HEK293 (cell line): ENCODE measurements around the gene CSRNP2.

Experiments used
- CTCF ChIA-PET: fragments of 350-600 bp; formaldehyde crosslinking; extraction: SDS; loops from one replicate; lab custom pipeline; 2021; ENCODE audit warnings: antibody characterized with exemption; lab: Yijun Ruan, JAX
- POLR2A ChIA-PET: fragments of 300-600 bp; formaldehyde crosslinking; extraction: SDS; loops from one replicate; lab custom pipeline; 2020; ENCODE audit warnings: antibody characterized with exemption, inconsistent platforms; lab: Yijun Ruan, JAX
- H3K27ac ChIP-seq: fragments of 200-500 bp; sonication (Bioruptor generic); 2 replicates; pipeline ENCODE4 v1.5.1; 2014; ENCODE audit warnings: low read depth, low read length, control low read depth, inconsistent platforms; ENCODE audit errors: extremely low read depth
- H3K36me3 ChIP-seq, 2 experiments: fragments of 200-500 bp in 1 of 2; sonication (Bioruptor generic) in 1 of 2; 1 replicate in 1 of 2; 2 replicates in 1 of 2; pipeline ENCODE4 v1.5.1; 2014 to 2017; ENCODE audit warnings: inconsistent platforms in 2 of 2, low read length in 2 of 2; ENCODE audit not compliant: control insufficient read depth in 2 of 2, insufficient read depth in 1 of 2
- H3K4me1 ChIP-seq: fragments of 200-500 bp; sonication (Bioruptor generic); 2 replicates; pipeline ENCODE4 v1.5.1; 2014; ENCODE audit warnings: mild to moderate bottlenecking, low read length, inconsistent platforms; ENCODE audit not compliant: control insufficient read depth, insufficient read depth
- H3K4me3 ChIP-seq: 2 replicates; pipeline ENCODE4 v1.5.1; 2011; ENCODE audit warnings: low read depth, mild to moderate bottlenecking, control low read depth, low read length, moderate library complexity
- H3K9me3 ChIP-seq: fragments of 200-500 bp; sonication (Bioruptor generic); 2 replicates; pipeline ENCODE4 v1.5.1; 2014; ENCODE audit warnings: low read depth, low read length, inconsistent platforms; ENCODE audit not compliant: control insufficient read depth, insufficient read depth
- PRDM4 ChIP-seq: fragments of 450-650 bp; formaldehyde crosslinking; IDR thresholded peaks from 2 replicates; pipeline ENCODE4 v1.5.1; 2017; ENCODE audit warnings: missing biosample characterization, missing genetic modification characterization
- SP3 ChIP-seq: fragments of 450-650 bp; formaldehyde crosslinking; IDR thresholded peaks from 2 replicates; pipeline ENCODE4 v1.5.1; 2016; ENCODE audit warnings: missing biosample characterization, missing genetic modification characterization
- ZNF114 ChIP-seq: fragments of 450-650 bp; formaldehyde crosslinking; IDR thresholded peaks from 2 replicates; pipeline ENCODE4 v1.5.0; 2017; ENCODE audit warnings: missing biosample characterization, missing genetic modification characterization
- ZNF121 ChIP-seq: fragments of 450-650 bp; formaldehyde crosslinking; IDR thresholded peaks from 2 replicates; pipeline ENCODE4 v1.5.1; 2016; ENCODE audit warnings: missing biosample characterization, missing genetic modification characterization
- ZNF133 ChIP-seq: fragments of 450-650 bp; formaldehyde crosslinking; IDR thresholded peaks from 2 replicates; pipeline ENCODE4 v1.5.1; 2016; ENCODE audit warnings: missing biosample characterization, missing genetic modification characterization
- ZNF211 ChIP-seq: fragments of 450-650 bp; formaldehyde crosslinking; IDR thresholded peaks from 2 replicates; pipeline ENCODE4 v1.5.1; 2016; ENCODE audit warnings: low read depth, missing biosample characterization, missing genetic modification characterization
- ZNF248 ChIP-seq: fragments of 450-650 bp; formaldehyde crosslinking; IDR thresholded peaks from 2 replicates; pipeline ENCODE4 v1.5.1; 2017; ENCODE audit warnings: missing biosample characterization, missing genetic modification characterization
- ZNF292 ChIP-seq: fragments of 450-650 bp; formaldehyde crosslinking; IDR thresholded peaks from 2 replicates; pipeline ENCODE4 v1.5.1; 2016; ENCODE audit warnings: low read depth, missing biosample characterization, missing genetic modification characterization, borderline replicate concordance
- ZNF391 ChIP-seq: fragments of 450-650 bp; formaldehyde crosslinking; IDR thresholded peaks from 2 replicates; pipeline ENCODE4 v1.5.1; 2016; ENCODE audit warnings: low read depth, missing biosample characterization, missing genetic modification characterization, borderline replicate concordance
- ZNF423 ChIP-seq: fragments of 450-650 bp; formaldehyde crosslinking; IDR thresholded peaks from 2 replicates; pipeline ENCODE4 v1.5.1; 2016; ENCODE audit warnings: missing biosample characterization, missing genetic modification characterization
- ZNF426 ChIP-seq: fragments of 450-650 bp; formaldehyde crosslinking; IDR thresholded peaks from 2 replicates; pipeline ENCODE4 v1.5.1; 2017; ENCODE audit warnings: missing biosample characterization, missing genetic modification characterization, mild to moderate bottlenecking, inconsistent platforms, moderate library complexity
- ZNF501 ChIP-seq: fragments of 450-650 bp; formaldehyde crosslinking; IDR thresholded peaks from 2 replicates; pipeline ENCODE4 v1.5.1; 2016; ENCODE audit warnings: missing biosample characterization, missing genetic modification characterization
- ZNF514 ChIP-seq: fragments of 450-650 bp; formaldehyde crosslinking; IDR thresholded peaks from 2 replicates; pipeline ENCODE4 v1.5.1; 2016; ENCODE audit warnings: missing biosample characterization, missing genetic modification characterization
- ZNF529 ChIP-seq: fragments of 450-650 bp; formaldehyde crosslinking; IDR thresholded peaks from 2 replicates; pipeline ENCODE4 v1.5.1; 2017; ENCODE audit warnings: missing genetic modification characterization, missing biosample characterization; ENCODE audit not compliant: insufficient replicate concordance
- ZNF621 ChIP-seq: fragments of 450-650 bp; formaldehyde crosslinking; IDR thresholded peaks from 2 replicates; pipeline ENCODE4 v1.5.1; 2017; ENCODE audit warnings: missing biosample characterization, missing genetic modification characterization
- ZNF624 ChIP-seq: fragments of 450-650 bp; formaldehyde crosslinking; IDR thresholded peaks from 2 replicates; pipeline ENCODE4 v1.5.1; 2017; ENCODE audit warnings: missing biosample characterization, missing genetic modification characterization
- ZNF677 ChIP-seq: fragments of 450-650 bp; IDR thresholded peaks from 2 replicates; pipeline ENCODE4 v1.5.0; 2018; ENCODE audit warnings: missing biosample characterization, mild to moderate bottlenecking, missing genetic modification characterization, moderate library complexity
- ZNF777 ChIP-seq: fragments of 450-650 bp; formaldehyde crosslinking; IDR thresholded peaks from 2 replicates; pipeline ENCODE4 v1.5.1; 2017; ENCODE audit warnings: missing biosample characterization, missing genetic modification characterization, borderline replicate concordance
- ZNF791 ChIP-seq: fragments of 450-650 bp; formaldehyde crosslinking; IDR thresholded peaks from 2 replicates; pipeline ENCODE4 v1.5.1; 2016; ENCODE audit warnings: missing biosample characterization, missing genetic modification characterization
- TF ChIP-seq, protein P1 (sequence below): fragments of 450-650 bp; formaldehyde crosslinking; IDR thresholded peaks from 2 replicates; pipeline ENCODE4 v1.5.1; 2016; ENCODE audit warnings: missing biosample characterization, missing genetic modification characterization
- TF ChIP-seq, protein P2 (sequence below): fragments of 450-650 bp; formaldehyde crosslinking; IDR thresholded peaks from 2 replicates; pipeline ENCODE4 v1.5.1; 2016; ENCODE audit warnings: missing biosample characterization, missing genetic modification characterization

Gene CSRNP2

DNA sequence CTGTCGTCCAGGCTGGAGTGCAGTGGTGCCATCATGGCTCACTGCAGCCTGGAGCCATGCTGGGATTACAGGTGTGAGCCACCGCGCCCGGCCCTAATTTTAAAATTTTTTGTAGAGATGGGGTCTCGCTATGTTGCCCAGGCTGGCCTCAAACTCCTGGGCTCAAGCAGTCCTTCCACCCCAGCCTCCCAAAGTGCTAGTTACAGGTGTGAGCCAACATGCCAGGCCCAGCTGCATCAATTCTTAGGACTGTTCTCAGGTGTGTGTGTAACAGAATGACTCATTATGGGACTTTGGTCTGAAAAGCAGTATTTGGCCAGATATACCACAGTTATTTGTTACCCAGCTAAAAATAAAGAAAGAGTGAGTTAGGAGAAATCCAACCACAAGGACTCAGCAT is 17.9 kb downstream of the CSRNP2 start:
- Histone ChIP-seq H3K9me3 (no peaks in the 10 kb centered on the region), H3K27ac (no peak overlapping the region), H3K4me1 (no peaks in the 10 kb centered on the region), H3K36me3 (peaks cover 26 to 83% of the 10 kb centered on the region in 2 experiments), H3K4me3 (no peak overlapping the region)
- TF ChIP-seq ZNF121 (tag by site-specific recombination): peak; percentile 88
- TF ChIP-seq ZNF211 (tag by site-specific recombination): no peak
- no peak for TF ChIP-seq ZNF621 (tag by site-specific recombination)
- no peak for TF ChIP-seq ZNF391
- no peak for TF ChIP-seq ZNF292 (tag by site-specific recombination)
- no peak for TF ChIP-seq ZNF514
- no peak for TF ChIP-seq ZNF248
- CTCF ChIA-PET: interaction anchor here (0.9 kb wide), 1 partner anchor 276 kb away, joined by 3 read pairs; no protein-coding TSS in a partner anchor
- POLR2A ChIA-PET: no interaction called here

DNA sequence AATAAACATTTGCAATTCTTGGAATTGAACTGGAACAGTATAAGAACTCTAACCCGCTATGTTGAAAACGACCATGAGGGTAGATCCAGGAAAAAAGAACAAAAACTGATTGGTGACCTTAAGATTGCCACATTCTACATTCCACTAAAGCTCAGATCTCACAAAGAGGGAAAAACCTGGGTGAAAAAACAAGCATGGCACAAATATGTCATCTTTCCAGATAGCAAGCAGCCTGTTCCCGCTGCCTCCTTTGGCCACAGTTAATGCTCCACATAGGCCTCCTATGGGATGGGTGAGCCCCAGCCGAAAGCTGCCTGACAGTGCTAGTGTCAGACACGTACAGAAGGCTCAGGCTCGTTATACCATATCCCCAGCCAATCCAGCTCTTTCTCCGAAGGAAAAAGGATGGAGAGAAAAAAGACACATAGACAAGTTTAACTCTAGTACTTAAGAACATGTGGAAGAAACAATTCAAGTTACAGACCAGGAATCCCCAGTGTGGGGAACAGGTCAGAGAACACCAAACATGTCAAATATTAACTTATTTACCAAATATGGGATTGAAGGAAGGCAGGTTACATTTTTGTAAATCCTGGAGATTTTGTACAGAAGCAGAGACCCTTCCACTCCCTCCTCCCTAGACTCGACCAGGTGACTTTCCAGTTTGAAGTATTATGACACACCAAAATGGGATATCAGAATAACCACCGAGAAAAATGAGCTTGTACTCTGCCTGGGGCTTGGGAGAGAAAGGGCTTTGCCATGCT is 20.6 kb downstream of the CSRNP2 start:
- no peak overlapping the region for H3K4me3 ChIP-seq
- TF ChIP-seq ZNF133 (tag by site-specific recombination): no peak
- TF ChIP-seq ZNF114 (tag by site-specific recombination): no peak
- no peak for TF ChIP-seq ZNF501 (tag by site-specific recombination)
- TF ChIP-seq ZNF514: no peak
- no peak for TF ChIP-seq ZNF791 (tag by site-specific recombination)
- TF ChIP-seq SP3: no peak
- TF ChIP-seq ZNF529 (tag by site-specific recombination): no peak
- no peak for TF ChIP-seq ZNF426 (tag by site-specific recombination)
- TF ChIP-seq, protein P1, sequence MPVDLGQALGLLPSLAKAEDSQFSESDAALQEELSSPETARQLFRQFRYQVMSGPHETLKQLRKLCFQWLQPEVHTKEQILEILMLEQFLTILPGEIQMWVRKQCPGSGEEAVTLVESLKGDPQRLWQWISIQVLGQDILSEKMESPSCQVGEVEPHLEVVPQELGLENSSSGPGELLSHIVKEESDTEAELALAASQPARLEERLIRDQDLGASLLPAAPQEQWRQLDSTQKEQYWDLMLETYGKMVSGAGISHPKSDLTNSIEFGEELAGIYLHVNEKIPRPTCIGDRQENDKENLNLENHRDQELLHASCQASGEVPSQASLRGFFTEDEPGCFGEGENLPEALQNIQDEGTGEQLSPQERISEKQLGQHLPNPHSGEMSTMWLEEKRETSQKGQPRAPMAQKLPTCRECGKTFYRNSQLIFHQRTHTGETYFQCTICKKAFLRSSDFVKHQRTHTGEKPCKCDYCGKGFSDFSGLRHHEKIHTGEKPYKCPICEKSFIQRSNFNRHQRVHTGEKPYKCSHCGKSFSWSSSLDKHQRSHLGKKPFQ (tag by site-specific recombination): no peak
- TF ChIP-seq, protein P2, sequence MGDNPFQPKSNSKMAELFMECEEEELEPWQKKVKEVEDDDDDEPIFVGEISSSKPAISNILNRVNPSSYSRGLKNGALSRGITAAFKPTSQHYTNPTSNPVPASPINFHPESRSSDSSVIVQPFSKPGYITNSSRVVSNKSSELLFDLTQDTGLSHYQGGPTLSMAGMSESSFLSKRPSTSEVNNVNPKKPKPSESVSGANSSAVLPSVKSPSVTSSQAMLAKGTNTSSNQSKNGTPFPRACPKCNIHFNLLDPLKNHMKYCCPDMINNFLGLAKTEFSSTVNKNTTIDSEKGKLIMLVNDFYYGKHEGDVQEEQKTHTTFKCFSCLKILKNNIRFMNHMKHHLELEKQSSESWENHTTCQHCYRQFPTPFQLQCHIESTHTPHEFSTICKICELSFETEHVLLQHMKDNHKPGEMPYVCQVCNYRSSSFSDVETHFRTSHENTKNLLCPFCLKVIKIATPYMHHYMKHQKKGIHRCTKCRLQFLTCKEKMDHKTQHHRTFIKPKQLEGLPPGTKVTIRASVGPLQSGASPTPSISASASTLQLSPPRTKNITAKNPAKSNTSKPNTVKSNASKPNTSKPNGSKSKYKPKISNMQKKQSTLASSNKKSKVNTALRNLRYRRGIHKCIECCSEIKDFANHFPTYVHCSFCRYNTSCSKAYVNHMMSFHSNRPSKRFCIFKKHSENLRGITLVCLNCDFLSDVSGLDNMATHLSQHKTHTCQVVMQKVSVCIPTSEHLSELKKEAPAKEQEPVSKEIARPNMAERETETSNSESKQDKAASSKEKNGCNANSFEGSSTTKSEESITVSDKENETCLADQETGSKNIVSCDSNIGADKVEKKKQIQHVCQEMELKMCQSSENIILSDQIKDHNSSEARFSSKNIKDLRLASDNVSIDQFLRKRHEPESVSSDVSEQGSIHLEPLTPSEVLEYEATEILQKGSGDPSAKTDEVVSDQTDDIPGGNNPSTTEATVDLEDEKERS (tag by site-specific recombination): no peak
- no peak for TF ChIP-seq PRDM4 (tag by site-specific recombination)
- no peak for TF ChIP-seq ZNF624 (tag by site-specific recombination)
- no peak for TF ChIP-seq ZNF777 (tag by site-specific recombination)
- TF ChIP-seq ZNF677 (tag by site-specific recombination): no peak
- no peak for TF ChIP-seq ZNF423 (tag by site-specific recombination)
- TF ChIP-seq, all 188 proteins: peak for 0
- H3K36me3 ChIP-seq: peaks cover 28 to 93% of the 10 kb centered on the region in 2 experiments
- ChIA-PET POLR2A (interaction anchor here (1.4 kb wide), 1 partner anchor 11 kb away, joined by 4 read pairs; no protein-coding TSS in a partner anchor), CTCF (no interaction called here)
- no peaks in the 10 kb centered on the region for H3K4me1 ChIP-seq
- no peak overlapping the region for H3K27ac ChIP-seq
- H3K9me3 ChIP-seq: no peaks in the 10 kb centered on the region
